Measurements from ENCODE around the gene CIT. TPM values are rescaled to one million over a fixed set of nuclear protein-coding genes. Genes with fewer than 3 reads are reported as not detected.

Gene CIT
- polyA plus RNA-seq, 1 experiment, result 14.5 TPM

DNA sequence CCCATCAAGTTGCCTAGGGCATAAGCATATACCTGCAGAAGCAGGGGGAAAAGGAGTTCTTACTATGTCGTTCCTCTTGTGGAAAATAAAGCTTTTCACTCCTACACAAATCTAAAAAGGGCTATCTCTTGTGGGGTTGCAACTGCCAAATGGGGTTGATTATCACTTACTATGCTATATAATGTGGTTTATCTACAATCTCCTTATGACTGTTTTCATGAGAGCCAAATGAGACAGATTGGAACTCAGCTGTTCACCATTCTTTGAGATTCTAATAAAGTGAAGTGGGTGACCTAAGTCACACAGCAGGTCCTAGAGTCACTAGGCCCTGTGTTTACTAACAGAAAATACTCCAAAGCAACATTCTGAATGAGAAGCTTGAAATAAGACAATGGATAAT lies 47.7 kb downstream of the CIT start:
- DNase-seq (ENCODE audit: low read depth), result no peak
- Histone ChIP-seq H3K27me3 (ENCODE audit: control insufficient read depth, insufficient read depth, low read length) (no peaks in the 10 kb centered on the region), H3K36me3 (ENCODE audit: control insufficient read depth, insufficient read depth, low read length) (no peaks in the 10 kb centered on the region), H3K4me3 (ENCODE audit: low read depth, low read length) (no peak overlapping the region)
- TF ChIP-seq, protein P1, sequence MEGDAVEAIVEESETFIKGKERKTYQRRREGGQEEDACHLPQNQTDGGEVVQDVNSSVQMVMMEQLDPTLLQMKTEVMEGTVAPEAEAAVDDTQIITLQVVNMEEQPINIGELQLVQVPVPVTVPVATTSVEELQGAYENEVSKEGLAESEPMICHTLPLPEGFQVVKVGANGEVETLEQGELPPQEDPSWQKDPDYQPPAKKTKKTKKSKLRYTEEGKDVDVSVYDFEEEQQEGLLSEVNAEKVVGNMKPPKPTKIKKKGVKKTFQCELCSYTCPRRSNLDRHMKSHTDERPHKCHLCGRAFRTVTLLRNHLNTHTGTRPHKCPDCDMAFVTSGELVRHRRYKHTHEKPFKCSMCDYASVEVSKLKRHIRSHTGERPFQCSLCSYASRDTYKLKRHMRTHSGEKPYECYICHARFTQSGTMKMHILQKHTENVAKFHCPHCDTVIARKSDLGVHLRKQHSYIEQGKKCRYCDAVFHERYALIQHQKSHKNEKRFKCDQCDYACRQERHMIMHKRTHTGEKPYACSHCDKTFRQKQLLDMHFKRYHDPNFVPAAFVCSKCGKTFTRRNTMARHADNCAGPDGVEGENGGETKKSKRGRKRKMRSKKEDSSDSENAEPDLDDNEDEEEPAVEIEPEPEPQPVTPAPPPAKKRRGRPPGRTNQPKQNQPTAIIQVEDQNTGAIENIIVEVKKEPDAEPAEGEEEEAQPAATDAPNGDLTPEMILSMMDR (IDR thresholded peaks at IDR 0.05; ENCODE audit: insufficient read depth, low read depth, low read length), result no peak
- ChIA-PET POLR2A (no interaction called here), CTCF (no interaction called here)

DNA sequence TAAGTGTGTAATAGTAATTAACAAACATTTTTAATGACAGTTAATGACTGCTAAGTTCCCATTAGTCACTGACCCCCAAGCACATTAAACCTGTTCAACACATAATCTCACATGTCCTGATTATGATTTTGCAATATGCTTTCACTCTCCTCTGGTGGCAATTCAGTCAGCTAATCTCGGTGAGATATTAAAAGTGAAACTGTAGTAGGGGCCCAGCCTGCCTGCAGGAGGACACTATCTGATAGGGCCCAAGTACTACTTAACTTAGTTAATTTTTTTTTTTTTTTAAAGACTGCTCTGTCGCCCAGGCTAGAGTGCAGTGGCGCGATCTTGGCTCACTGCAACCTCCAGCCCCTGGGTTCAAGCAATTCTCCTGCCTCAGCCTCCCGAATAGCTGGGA lies 48.8 kb downstream of the CIT start:
- ChIA-PET CTCF (no interaction called here), POLR2A (no interaction called here)
- DNase-seq (ENCODE audit: low read depth), result no peak
- Histone ChIP-seq H3K4me3 (ENCODE audit: low read depth, low read length) (no peak overlapping the region), H3K27me3 (ENCODE audit: control insufficient read depth, insufficient read depth, low read length) (no peaks in the 10 kb centered on the region), H3K36me3 (ENCODE audit: control insufficient read depth, insufficient read depth, low read length) (no peaks in the 10 kb centered on the region)
- TF ChIP-seq, protein P1 (IDR thresholded peaks at IDR 0.05; ENCODE audit: insufficient read depth, low read depth, low read length), result no peak

DNA sequence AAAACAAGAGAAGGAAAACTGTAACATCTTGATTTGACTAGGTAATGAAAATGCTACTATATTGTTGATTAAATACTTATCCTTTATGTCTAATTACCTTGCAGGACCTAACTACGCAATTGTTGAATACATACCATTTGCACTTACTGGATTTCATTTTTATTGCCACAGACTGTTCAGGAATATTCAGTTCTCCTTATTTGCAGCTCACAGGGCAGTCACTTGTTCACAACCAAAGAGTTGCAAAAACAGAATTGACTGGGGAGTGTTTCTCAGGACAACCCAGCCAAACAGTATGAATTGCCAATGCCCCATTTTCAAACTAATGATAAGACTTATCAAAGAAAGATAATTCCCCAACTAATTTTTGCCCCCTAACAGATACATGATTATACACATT lies 49.4 kb downstream of the CIT start:
- Histone ChIP-seq H3K4me3 (ENCODE audit: low read depth, low read length) (no peak overlapping the region), H3K27me3 (ENCODE audit: control insufficient read depth, insufficient read depth, low read length) (no peaks in the 10 kb centered on the region), H3K36me3 (ENCODE audit: control insufficient read depth, insufficient read depth, low read length) (no peaks in the 10 kb centered on the region)
- DNase-seq (ENCODE audit: low read depth), result no peak
- TF ChIP-seq, protein P1 (IDR thresholded peaks at IDR 0.05; ENCODE audit: insufficient read depth, low read depth, low read length), result no peak
- POLR2A ChIA-PET, result no interaction called here
- CTCF ChIA-PET, result interaction anchor here (1.1 to 1.3 kb wide), 2 partner anchors 12 to 19 kb away, joined by 4 to 7 read pairs; no protein-coding TSS in a partner anchor

DNA sequence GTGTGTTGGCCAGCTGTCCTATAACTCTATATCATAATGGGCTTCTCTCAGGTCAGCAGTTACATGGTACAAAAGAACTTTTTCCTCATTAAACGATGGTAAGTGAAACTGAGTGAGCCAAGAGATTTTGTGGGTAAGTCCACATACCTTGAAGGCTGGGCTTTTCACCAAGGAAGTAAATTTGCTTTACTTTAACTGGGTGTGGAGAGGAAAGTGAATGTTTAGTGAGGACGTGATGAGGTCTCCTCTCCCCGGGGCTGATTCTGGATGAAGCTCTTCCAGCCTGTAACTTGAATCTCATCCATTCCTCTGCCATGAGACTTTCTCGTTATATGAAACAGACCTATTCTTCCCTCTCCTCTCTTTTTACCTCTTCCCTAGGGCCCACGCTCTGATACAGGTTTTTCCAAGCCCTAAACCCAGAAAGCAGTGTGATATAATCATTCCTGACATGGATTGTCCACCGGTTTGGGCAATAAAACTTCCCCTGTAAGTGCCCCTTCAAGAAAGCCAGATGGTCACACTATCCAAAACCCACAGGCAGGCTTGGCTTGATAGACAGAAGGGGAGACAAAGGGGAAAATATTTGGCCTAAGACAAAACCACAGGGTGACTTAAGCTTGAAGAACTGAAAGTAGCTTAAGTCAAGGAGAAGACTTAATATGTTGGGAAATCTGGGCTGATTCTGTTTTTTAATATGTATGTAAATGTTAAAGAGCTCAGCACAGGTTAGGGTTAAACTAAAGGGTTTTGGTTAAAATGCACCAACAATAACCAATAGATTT lies 50.3 kb downstream of the CIT start:
- ChIA-PET CTCF (interaction anchor here (1.1 to 1.3 kb wide), 4 partner anchors 10 to 18 kb away, joined by 3 to 7 read pairs (median 6); no protein-coding TSS in a partner anchor), POLR2A (no interaction called here)
- Histone ChIP-seq H3K4me3 (ENCODE audit: low read depth, low read length) (no peak overlapping the region), H3K27me3 (ENCODE audit: control insufficient read depth, insufficient read depth, low read length) (no peaks in the 10 kb centered on the region), H3K36me3 (ENCODE audit: control insufficient read depth, insufficient read depth, low read length) (no peaks in the 10 kb centered on the region)
- TF ChIP-seq, protein P1 (IDR thresholded peaks at IDR 0.05; ENCODE audit: insufficient read depth, low read depth, low read length), result no peak
- no peak for DNase-seq (ENCODE audit: low read depth)

DNA sequence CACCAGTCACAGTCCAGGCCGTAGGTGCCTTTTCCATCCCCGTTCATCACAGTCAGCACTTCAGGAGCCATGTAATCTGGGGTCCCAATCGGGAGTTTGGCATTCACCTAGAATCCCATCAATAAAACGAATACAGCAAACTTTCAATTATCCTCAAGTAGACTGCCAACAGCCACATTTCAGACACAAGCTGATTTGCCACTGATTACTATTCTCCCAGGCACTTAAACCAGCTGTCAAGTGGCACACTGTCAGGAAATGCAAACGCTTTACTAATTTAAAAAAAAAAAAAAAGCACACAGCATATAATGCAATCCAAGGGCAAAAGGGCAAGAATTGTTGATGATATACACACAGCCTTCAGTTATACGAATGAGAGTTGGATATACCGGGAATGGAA lies 51.9 kb downstream of the CIT start:
- no peak overlapping the region for H3K4me3 ChIP-seq (ENCODE audit: low read depth, low read length)
- H3K36me3 ChIP-seq (ENCODE audit: control insufficient read depth, insufficient read depth, low read length), result no peaks in the 10 kb centered on the region
- ChIA-PET CTCF (no interaction called here), POLR2A (no interaction called here)
- H3K27me3 ChIP-seq (ENCODE audit: control insufficient read depth, insufficient read depth, low read length), result no peaks in the 10 kb centered on the region
- TF ChIP-seq, protein P1 (IDR thresholded peaks at IDR 0.05; ENCODE audit: insufficient read depth, low read depth, low read length), result no peak
- no peak for DNase-seq (ENCODE audit: low read depth)

Data from BJ (cell line).